GM12878 (cell line): ENCODE results near the gene GLT8D2. TPM values are rescaled to one million over a fixed set of nuclear protein-coding genes. Genes with fewer than 3 reads are reported as not detected.

Experiments used
- ATAC-seq: fragments of 200-7000 bp; cut with Tn5 transposase; 3 replicates; pipeline ENCODE4 v1.9.1; 2020; ENCODE audit warnings: mild to moderate bottlenecking, moderate library complexity
- BruUV-seq: library from RNA; stranded (reverse); fragments of 400-500 nt; replicated peaks from 2 replicates; lab custom pipeline; 2021; lab: Mats Ljungman, UMichigan
- CTCF ChIA-PET: fragments of 300-600 bp; sonication (Branson Sonifier 250); formaldehyde crosslinking; extraction: SDS; loops from one replicate; lab custom pipeline; 2021; ENCODE audit warnings: inconsistent platforms; lab: Yijun Ruan, JAX
- POLR2A ChIA-PET: fragments of 350-600 bp; formaldehyde crosslinking; extraction: SDS; loops from one replicate; lab custom pipeline; 2021; ENCODE audit warnings: inconsistent platforms; lab: Charles Lee
- RAD21 ChIA-PET: fragments of 300-600 bp; sonication (Branson Sonifier 250); formaldehyde crosslinking; loops from one replicate; lab custom pipeline; 2023; ENCODE audit warnings: antibody characterized with exemption; ENCODE audit not compliant: unreplicated experiment; lab: Charles Lee
- SMC1A ChIA-PET: fragments of 300-600 bp; sonication (Branson Sonifier 250); formaldehyde crosslinking; loops from one replicate; lab custom pipeline; 2023; ENCODE audit not compliant: unreplicated experiment, uncharacterized antibody; lab: Charles Lee
- DNase-seq: peaks from one replicate; pipeline ENCODE4 v3.0.0-alpha.2; 2011; ENCODE audit warnings: low read depth, low spot score
- FAIRE-seq: peaks from 3 replicates; lab custom pipeline; 2011; peaks lifted over from hg19 to GRCh38; lab: Jason Lieb, UNC
- H2AFZ ChIP-seq: 2 replicates; pipeline ENCODE4 v1.6.0; 2011; ENCODE audit warnings: low read depth, low read length, control low read depth; ENCODE audit not compliant: control insufficient read depth
- H3K27ac ChIP-seq: 2 replicates; pipeline ENCODE4 v1.5.1; 2011; ENCODE audit warnings: control low read depth; ENCODE audit not compliant: control insufficient read depth, insufficient read depth
- H3K27me3 ChIP-seq, 2 experiments: replicated peaks in 1 of 2; 2 replicates each; pipeline versions ENCODE4 v1.6.0 to v1.6.1; 2011; ENCODE audit warnings: low read length in 1 of 2; ENCODE audit not compliant: control insufficient read depth in 2 of 2, insufficient read depth in 2 of 2
- H3K36me3 ChIP-seq, 2 experiments: 2 replicates each; pipeline ENCODE4 v1.5.1; 2011; ENCODE audit warnings: low read length in 1 of 2; ENCODE audit not compliant: control insufficient read depth in 2 of 2, insufficient read depth in 2 of 2
- H3K4me1 ChIP-seq: 2 replicates; pipeline ENCODE4 v1.6.1; 2011; ENCODE audit warnings: mild to moderate bottlenecking, low read length, moderate library complexity, mixed read lengths; ENCODE audit not compliant: control insufficient read depth, insufficient read depth
- H3K4me2 ChIP-seq: 2 replicates; pipeline ENCODE4 v1.6.0; 2011; ENCODE audit warnings: control low read depth; ENCODE audit not compliant: control insufficient read depth, insufficient read depth
- H3K4me3 ChIP-seq: fragments of 200-600 bp; sonication (generic); 2 replicates; pipeline ENCODE4 v1.5.1; 2016
- H3K79me2 ChIP-seq: 2 replicates; pipeline ENCODE4 v1.6.0; 2011; ENCODE audit warnings: low read length; ENCODE audit not compliant: control insufficient read depth, insufficient read depth
- H3K9ac ChIP-seq: 2 replicates; pipeline ENCODE4 v1.8.0; 2011; ENCODE audit warnings: low read length, control low read depth, mixed read lengths; ENCODE audit not compliant: control insufficient read depth, insufficient read depth
- H3K9me3 ChIP-seq: replicated peaks from 3 replicates; pipeline ENCODE4 v1.5.1; 2011; ENCODE audit warnings: mild to moderate bottlenecking, low read length; ENCODE audit not compliant: control insufficient read depth, insufficient read depth
- H4K20me1 ChIP-seq: 2 replicates; pipeline ENCODE4 v1.6.0; 2011; ENCODE audit not compliant: control insufficient read depth, insufficient read depth
- CHD2 ChIP-seq: IDR thresholded peaks from 2 replicates; pipeline ENCODE4 v1.6.1; 2011; ENCODE audit warnings: low read depth, low read length, improper control_type of control experiment, borderline replicate concordance
- ESRRA ChIP-seq: IDR thresholded peaks from 2 replicates; pipeline ENCODE4 v1.6.1; 2012; ENCODE audit warnings: mild to moderate bottlenecking, low read length, improper control_type of control experiment
- EZH2 ChIP-seq: IDR thresholded peaks from 2 replicates; pipeline ENCODE4 v1.6.1; 2012; ENCODE audit warnings: low read depth, mild to moderate bottlenecking, control low read depth, inconsistent platforms, low read length, borderline replicate concordance; ENCODE audit not compliant: control insufficient read depth
- FOXM1 ChIP-seq: IDR thresholded peaks from 2 replicates; pipeline ENCODE4 v1.6.1; 2012; ENCODE audit warnings: low read depth, mild to moderate bottlenecking, inconsistent platforms, low read length, moderate library complexity
- LARP7 ChIP-seq: fragments of 450-650 bp; IDR thresholded peaks from 2 replicates; pipeline ENCODE4 v1.6.1; 2017; ENCODE audit warnings: mild to moderate bottlenecking
- MEF2B ChIP-seq: fragments of 450-650 bp; IDR thresholded peaks from 2 replicates; pipeline ENCODE4 v1.6.1; 2018; ENCODE audit warnings: mild to moderate bottlenecking, moderate library complexity; ENCODE audit not compliant: partially characterized antibody, poor library complexity, severe bottlenecking
- MTA3 ChIP-seq: IDR thresholded peaks from 2 replicates; pipeline ENCODE4 v1.6.1; 2012; ENCODE audit warnings: low read length, inconsistent platforms, borderline replicate concordance
- NBN ChIP-seq: fragments of 450-650 bp; IDR thresholded peaks from 2 replicates; pipeline ENCODE4 v1.6.1; 2016
- PAX5 ChIP-seq: IDR thresholded peaks from 2 replicates; pipeline ENCODE4 v1.6.1; 2011; ENCODE audit warnings: low read depth, low read length, borderline replicate concordance
- POLR2A ChIP-seq: IDR thresholded peaks from 2 replicates; pipeline ENCODE4 v1.6.1; 2011; ENCODE audit warnings: low read depth, mild to moderate bottlenecking, low read length
- SMC3 ChIP-seq: IDR thresholded peaks from 2 replicates; pipeline ENCODE4 v1.6.1; 2011; ENCODE audit warnings: low read length, improper control_type of control experiment, borderline replicate concordance
- SPI1 ChIP-seq: IDR thresholded peaks from 2 replicates; pipeline ENCODE4 v1.6.1; 2011; ENCODE audit warnings: low read depth, mild to moderate bottlenecking, low read length, moderate library complexity, borderline replicate concordance; ENCODE audit not compliant: insufficient read depth
- YY1 ChIP-seq: IDR thresholded peaks from 2 replicates; pipeline ENCODE4 v1.6.1; 2011; ENCODE audit warnings: low read depth, mild to moderate bottlenecking, low read length
- WGBS: methylation state at CpG from one replicate; pipeline ENCODE4 v1.1.6; 2016; ENCODE audit warnings: low lambda C conversion rate; ENCODE audit not compliant: insufficient replicate concordance, insufficient coverage; ENCODE audit errors: missing lambda C conversion rate; 5-methylcytosine and 5-hydroxymethylcytosine counted together
- in situ Hi-C: fragments of 300-500 bp; cut with MboI; formaldehyde crosslinking; loops from 9 replicates; pipeline ENCODE4 v1.14.3; 2018; ENCODE audit warnings: mixed read lengths
- intact Hi-C: fragments of 100-400 bp; cut with micrococcal nuclease; formaldehyde crosslinking; loops from one replicate; pipeline ENCODE4 v1.14.2; 2022; ENCODE audit not compliant: unreplicated experiment
- polyA plus RNA-seq, 11 experiments: library from polyadenylated mRNA; depleted of rRNA in 4 of 11; unstranded in 6 of 11; stranded (reverse) in 5 of 11; fragments of >200 nt; fragmentation: Nextera tagmentation in 4 of 11; fragmentation: Illumina TruSeq in 1 of 11; extraction: Ambion mirVana in 4 of 11; extraction: Trizol in 1 of 11; gene quantifications; 1 replicate in 1 of 11; 2 replicates in 10 of 11; pipeline versions ENCODE4 v1.2.1 to v1.2.3, GENCODE V29; 2011 to 2016; ENCODE audit warnings: inconsistent platforms in 2 of 11, missing spikeins in 2 of 11, low read depth in 1 of 11
- total RNA-seq, 4 experiments: library from RNA; depleted of rRNA in 3 of 4; stranded (reverse); fragments of >200 nt in 3 of 4; fragmentation: Illumina TruSeq in 1 of 4; extraction: Trizol in 1 of 4; gene quantifications; 2 replicates each; pipeline versions ENCODE4 v1.2.1 to v1.2.3, GENCODE V29; 2013 to 2021
- TF ChIP-seq, protein P1 (sequence below): fragments of 450-650 bp; IDR thresholded peaks from 2 replicates; pipeline ENCODE4 v1.6.1; 2014; ENCODE audit warnings: mild to moderate bottlenecking
- TF ChIP-seq, protein P2 (sequence below): fragments of 450-650 bp; IDR thresholded peaks from 2 replicates; pipeline ENCODE4 v1.6.1; 2016; ENCODE audit warnings: mild to moderate bottlenecking
- TF ChIP-seq, protein P3 (sequence below): IDR thresholded peaks from 2 replicates; pipeline ENCODE4 v1.6.1; 2012; ENCODE audit warnings: low read length, inconsistent platforms

Gene GLT8D2
- total and polyA plus RNA-seq, 10 of the 15 experiments (the other 5 are each of a cell fraction or from before 2014, with no cell fraction given) = 0.06 to 0.80 (median 0.37) TPM; not detected in 1

DNA sequence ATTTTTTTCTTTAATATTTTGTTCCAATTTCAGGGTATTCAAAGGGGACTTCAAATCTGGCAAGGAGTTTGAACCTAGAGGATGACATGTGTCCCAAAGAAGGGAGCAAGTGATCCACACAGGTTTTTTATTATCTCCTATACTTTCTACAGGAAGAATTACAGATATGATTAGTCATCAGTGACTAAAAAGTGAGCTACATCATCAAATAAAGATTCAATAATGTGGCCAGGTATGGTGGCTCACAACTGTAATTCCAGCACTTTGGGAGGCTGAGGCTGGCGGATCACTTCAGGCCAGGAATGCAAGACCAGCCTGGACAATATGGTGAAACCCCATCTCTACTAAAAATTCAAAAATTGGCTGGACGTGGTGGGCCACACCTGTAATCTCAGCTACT lies 24.2 kb downstream of the GLT8D2 start:
- DNase-seq (no peak), ATAC-seq (no peak), FAIRE-seq (no peak)
- Histone ChIP-seq H3K36me3 (no peaks in the 10 kb centered on the region), H3K9ac (no peak overlapping the region), H3K4me1 (no peaks in the 10 kb centered on the region), H3K27ac (no peak overlapping the region), H3K4me2 (no peak overlapping the region), H3K4me3 (no peak overlapping the region), H3K9me3 (no peaks in the 10 kb centered on the region), H2AFZ (no peak overlapping the region), H3K27me3 (no peaks in the 10 kb centered on the region; a peak in 1 of 4 replicates), H3K79me2 (no peaks in the 10 kb centered on the region), H4K20me1 (no peaks in the 10 kb centered on the region)
- no TSS peak for BruUV-seq
- in situ Hi-C loops = no loop called here
- WGBS = 15% methylated on average over 2 of the region's 2 CpGs
- CTCF ChIA-PET = no interaction called here
- RAD21 ChIA-PET = no interaction called here
- SMC1A ChIA-PET = no interaction called here
- intact Hi-C loops = no loop called here
- POLR2A ChIA-PET = no interaction called here
- TF ChIP-seq, protein P1, sequence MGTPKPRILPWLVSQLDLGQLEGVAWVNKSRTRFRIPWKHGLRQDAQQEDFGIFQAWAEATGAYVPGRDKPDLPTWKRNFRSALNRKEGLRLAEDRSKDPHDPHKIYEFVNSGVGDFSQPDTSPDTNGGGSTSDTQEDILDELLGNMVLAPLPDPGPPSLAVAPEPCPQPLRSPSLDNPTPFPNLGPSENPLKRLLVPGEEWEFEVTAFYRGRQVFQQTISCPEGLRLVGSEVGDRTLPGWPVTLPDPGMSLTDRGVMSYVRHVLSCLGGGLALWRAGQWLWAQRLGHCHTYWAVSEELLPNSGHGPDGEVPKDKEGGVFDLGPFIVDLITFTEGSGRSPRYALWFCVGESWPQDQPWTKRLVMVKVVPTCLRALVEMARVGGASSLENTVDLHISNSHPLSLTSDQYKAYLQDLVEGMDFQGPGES = no peak
- TF ChIP-seq SMC3 = no peak

DNA sequence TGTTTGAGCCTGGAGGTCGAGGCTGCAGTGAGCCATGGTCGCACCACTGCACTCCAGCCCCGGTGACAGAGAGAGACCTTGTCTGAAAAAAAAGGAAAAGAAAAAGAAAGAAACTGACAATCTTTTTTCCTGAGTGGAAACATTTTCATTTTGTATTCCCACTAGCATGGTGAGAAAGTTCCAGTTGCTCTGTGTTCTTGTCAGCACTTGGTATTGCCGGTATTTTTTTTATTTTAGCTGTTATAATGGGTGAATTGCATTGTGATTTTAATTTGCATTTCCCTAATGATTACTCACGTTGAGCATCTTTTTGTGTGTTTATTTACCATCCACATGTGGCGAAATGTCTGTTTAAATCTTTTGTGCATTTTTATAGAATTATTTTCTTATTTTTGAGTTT lies 25.6 kb downstream of the GLT8D2 start:
- ChIA-PET CTCF (no interaction called here), RAD21 (no interaction called here), SMC1A (no interaction called here), POLR2A (no interaction called here)
- Histone ChIP-seq H4K20me1 (no peaks in the 10 kb centered on the region), H2AFZ (no peak overlapping the region), H3K4me2 (no peak overlapping the region), H3K36me3 (no peaks in the 10 kb centered on the region), H3K27me3 (no peaks in the 10 kb centered on the region; a peak in 1 of 4 replicates), H3K9me3 (no peaks in the 10 kb centered on the region), H3K79me2 (no peaks in the 10 kb centered on the region), H3K4me3 (no peak overlapping the region), H3K4me1 (no peaks in the 10 kb centered on the region), H3K27ac (no peak overlapping the region), H3K9ac (no peak overlapping the region)
- intact Hi-C loops = no loop called here
- ATAC-seq (no peak), DNase-seq (no peak), FAIRE-seq (no peak)
- WGBS = 47% methylated on average over 6 of the region's 6 CpGs
- BruUV-seq = no TSS peak
- in situ Hi-C loops = no loop called here
- TF ChIP-seq FOXM1 (no peak), PAX5 (no peak), LARP7 (no peak), MTA3 (no peak), ESRRA (no peak), CHD2 (no peak), NBN (no peak), YY1 (no peak), EZH2 (no peak), SPI1 (no peak), MEF2B (no peak), POLR2A (no peak)
- TF ChIP-seq, protein P2, sequence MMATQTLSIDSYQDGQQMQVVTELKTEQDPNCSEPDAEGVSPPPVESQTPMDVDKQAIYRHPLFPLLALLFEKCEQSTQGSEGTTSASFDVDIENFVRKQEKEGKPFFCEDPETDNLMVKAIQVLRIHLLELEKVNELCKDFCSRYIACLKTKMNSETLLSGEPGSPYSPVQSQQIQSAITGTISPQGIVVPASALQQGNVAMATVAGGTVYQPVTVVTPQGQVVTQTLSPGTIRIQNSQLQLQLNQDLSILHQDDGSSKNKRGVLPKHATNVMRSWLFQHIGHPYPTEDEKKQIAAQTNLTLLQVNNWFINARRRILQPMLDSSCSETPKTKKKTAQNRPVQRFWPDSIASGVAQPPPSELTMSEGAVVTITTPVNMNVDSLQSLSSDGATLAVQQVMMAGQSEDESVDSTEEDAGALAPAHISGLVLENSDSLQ = no peak
- TF ChIP-seq, protein P3, sequence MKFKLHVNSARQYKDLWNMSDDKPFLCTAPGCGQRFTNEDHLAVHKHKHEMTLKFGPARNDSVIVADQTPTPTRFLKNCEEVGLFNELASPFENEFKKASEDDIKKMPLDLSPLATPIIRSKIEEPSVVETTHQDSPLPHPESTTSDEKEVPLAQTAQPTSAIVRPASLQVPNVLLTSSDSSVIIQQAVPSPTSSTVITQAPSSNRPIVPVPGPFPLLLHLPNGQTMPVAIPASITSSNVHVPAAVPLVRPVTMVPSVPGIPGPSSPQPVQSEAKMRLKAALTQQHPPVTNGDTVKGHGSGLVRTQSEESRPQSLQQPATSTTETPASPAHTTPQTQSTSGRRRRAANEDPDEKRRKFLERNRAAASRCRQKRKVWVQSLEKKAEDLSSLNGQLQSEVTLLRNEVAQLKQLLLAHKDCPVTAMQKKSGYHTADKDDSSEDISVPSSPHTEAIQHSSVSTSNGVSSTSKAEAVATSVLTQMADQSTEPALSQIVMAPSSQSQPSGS = no peak
